HFFc6 (cell line): ENCODE results near the gene LILRB1. TPM values are rescaled to one million over a fixed set of nuclear protein-coding genes. Genes with fewer than 3 reads are reported as not detected.

ENCODE experiments used
- DNase-seq: peaks from one replicate; pipeline ENCODE4 v3.0.0-alpha.2; 2018
- H3K27ac Mint-ChIP-seq: 2 replicates; pipeline ENCODE4 v1.8.0; 2020; ENCODE audit warnings: mild to moderate bottlenecking, mixed read lengths
- H3K27me3 Mint-ChIP-seq: 2 replicates; pipeline ENCODE4 v1.8.0; 2021; ENCODE audit warnings: mild to moderate bottlenecking, moderate library complexity, mixed read lengths; ENCODE audit not compliant: insufficient read depth
- H3K36me3 Mint-ChIP-seq: 2 replicates; pipeline ENCODE4 v1.8.0; 2021; ENCODE audit warnings: low read depth, mixed read lengths
- H3K4me1 Mint-ChIP-seq: 2 replicates; pipeline ENCODE4 v1.8.0; 2020; ENCODE audit warnings: low read depth, mixed read lengths
- H3K4me3 Mint-ChIP-seq: 2 replicates; pipeline ENCODE4 v1.8.0; 2020; ENCODE audit warnings: mild to moderate bottlenecking, moderate library complexity, mixed read lengths
- H3K9me3 Mint-ChIP-seq: 2 replicates; pipeline ENCODE4 v1.8.0; 2020; ENCODE audit warnings: mild to moderate bottlenecking, mixed read lengths
- CTCF ChIP-seq: fragments of 200-600 bp; sonication (generic); IDR thresholded peaks from 2 replicates; pipeline ENCODE4 v1.5.0; 2021; ENCODE audit warnings: antibody characterized with exemption, mild to moderate bottlenecking
- total RNA-seq, 6 experiments: library from RNA; stranded (reverse); fragmentation: NEBNext Ultra II Directional; extraction: Animal tissue kit (Norgen Biotek cat#: 25700); gene quantifications; 2 replicates in 1 of 6; 3 replicates in 5 of 6; pipeline ENCODE4 v1.2.3, GENCODE V29; 2021

LILRB1 gene
- total RNA-seq, 6 experiments from 2014 or later, result not detected

GRCh38 chr19:54608792-54609191 lies 21.5 kb upstream of the LILRB1 start:
- no peak for DNase-seq
- no peaks in the 10 kb centered on the region for H3K4me1 Mint-ChIP-seq
- H3K36me3 Mint-ChIP-seq, result peaks cover 16% of the 10 kb centered on the region
- H3K27me3 Mint-ChIP-seq, result peaks cover 2% of the 10 kb centered on the region
- no peak overlapping the region for H3K27ac Mint-ChIP-seq
- H3K9me3 Mint-ChIP-seq, result peaks cover 81% of the 10 kb centered on the region
- no peak for TF ChIP-seq CTCF
- no peak overlapping the region for H3K4me3 Mint-ChIP-seq

- Mint-ChIP-seq H3K4me3 (no peak overlapping the region), H3K27me3 (peaks cover 2% of the 10 kb centered on the region), H3K27ac (no peak overlapping the region), H3K9me3 (peaks cover 83% of the 10 kb centered on the region), H3K36me3 (peaks cover 16% of the 10 kb centered on the region), H3K4me1 (no peaks in the 10 kb centered on the region)
- no peak for DNase-seq
- no peak for TF ChIP-seq CTCF
Observed at GRCh38 chr19:54609356-54609791, 20.9 kb upstream of the LILRB1 start.

GRCh38 chr19:54612428-54612827 lies 17.9 kb upstream of the LILRB1 start:
- no peak for DNase-seq
- no peaks in the 10 kb centered on the region for H3K4me1 Mint-ChIP-seq
- no peak overlapping the region for H3K27ac Mint-ChIP-seq
- TF ChIP-seq CTCF, result no peak
- peaks cover 6% of the 10 kb centered on the region for H3K36me3 Mint-ChIP-seq
- no peaks in the 10 kb centered on the region; the same call in 1 of the 2 replicates for H3K27me3 Mint-ChIP-seq
- H3K9me3 Mint-ChIP-seq, result peaks cover 68% of the 10 kb centered on the region
- H3K4me3 Mint-ChIP-seq, result no peak overlapping the region

- H3K27ac Mint-ChIP-seq, result no peak overlapping the region
- no peak for DNase-seq
- H3K36me3 Mint-ChIP-seq, result peaks cover 2% of the 10 kb centered on the region
- H3K9me3 Mint-ChIP-seq, result peaks cover 60% of the 10 kb centered on the region
- no peaks in the 10 kb centered on the region; the same call in 1 of the 2 replicates for H3K27me3 Mint-ChIP-seq
- TF ChIP-seq CTCF, result no peak
- H3K4me3 Mint-ChIP-seq, result no peak overlapping the region
- no peaks in the 10 kb centered on the region for H3K4me1 Mint-ChIP-seq
Observed at GRCh38 chr19:54614726-54615125, 15.6 kb upstream of the LILRB1 start.

- Mint-ChIP-seq H3K4me3 (no peak overlapping the region), H3K4me1 (no peaks in the 10 kb centered on the region), H3K27ac (no peak overlapping the region), H3K36me3 (no peaks in the 10 kb centered on the region), H3K27me3 (no peaks in the 10 kb centered on the region; the same call in 1 of the 2 replicates), H3K9me3 (peaks cover 54% of the 10 kb centered on the region)
- DNase-seq, result no peak
- no peak for TF ChIP-seq CTCF
Observed at GRCh38 chr19:54616057-54616456, 14.2 kb upstream of the LILRB1 start.
